Activated CD4-positive, alpha-beta T cell treated with anti-CD3 and anti-CD28 coated beads, Interleukin-2, amount 50 U/mL, for 4 hours (primary cell): ENCODE results near the gene DUSP18.
"Not testable (repeated sequence)": the region's sequence is repeated elsewhere in the genome, so short reads cannot be mapped to it uniquely, and the experiment has no call there.

Experiments
- DNase-seq, 2 experiments: peaks; one replicate each; pipeline ENCODE4 v3.0.0-alpha.2; 2020

DUSP18 gene

GRCh38 chr22:30667494-30668385, at the start of gene DUSP18:
Gene DUSP18, minus strand, starts transcription at chr22:30667875. Its CDS starts 3,872 bp downstream, at chr22:30664003.
- DNase-seq = peak; percentile 88 to 90

- no peak for DNase-seq
Measured at GRCh38 chr22:30714062-30714461, 46.4 kb upstream of the DUSP18 start.

- DNase-seq = no peak
Measured at GRCh38 chr22:30712094-30712493, 44.4 kb upstream of the DUSP18 start.

- DNase-seq = not testable (repeated sequence)
Measured at GRCh38 chr22:30709980-30710379, 42.3 kb upstream of the DUSP18 start.

GRCh38 chr22:30705710-30706651, 38.3 kb upstream of the DUSP18 start:
- no peak for DNase-seq

- no peak for DNase-seq
Measured at GRCh38 chr22:30704978-30705377, 37.3 kb upstream of the DUSP18 start.

- no peak for DNase-seq
Measured at GRCh38 chr22:30702856-30703255, 35.2 kb upstream of the DUSP18 start.

GRCh38 chr22:30701872-30702271, 34.2 kb upstream of the DUSP18 start:
- no peak for DNase-seq

GRCh38 chr22:30697975-30698374, 30.3 kb upstream of the DUSP18 start:
- DNase-seq = no peak

GRCh38 chr22:30695871-30696655, 28.4 kb upstream of the DUSP18 start:
- no peak for DNase-seq

- no peak for DNase-seq
Measured at GRCh38 chr22:30695351-30695851, 27.7 kb upstream of the DUSP18 start.

GRCh38 chr22:30694640-30695350, 27.1 kb upstream of the DUSP18 start, which contains the start of gene OSBP2:
Gene OSBP2, plus strand, starts transcription at chr22:30694874. Its CDS starts 36 bp downstream, at chr22:30694910.
- peak; percentile 2 to 6 for DNase-seq

GRCh38 chr22:30694171-30694639, 26.5 kb upstream of the DUSP18 start:
- peak; percentile 36 to 39 for DNase-seq

- no peak for DNase-seq
Measured at GRCh38 chr22:30691204-30691603, 23.5 kb upstream of the DUSP18 start.

GRCh38 chr22:30689622-30690021, 21.9 kb upstream of the DUSP18 start:
- no peak for DNase-seq

GRCh38 chr22:30687358-30687757, 19.7 kb upstream of the DUSP18 start:
- DNase-seq = no peak

GRCh38 chr22:30685178-30685577, 17.5 kb upstream of the DUSP18 start:
- no peak for DNase-seq

- DNase-seq = no peak
Measured at GRCh38 chr22:30681831-30682230, 14.2 kb upstream of the DUSP18 start.

- DNase-seq = no peak
Measured at GRCh38 chr22:30680991-30681770, 13.5 kb upstream of the DUSP18 start.

- DNase-seq = not testable (repeated sequence)
Measured at GRCh38 chr22:30679895-30680690, 12.4 kb upstream of the DUSP18 start.
